ENCODE data around the gene DYNLT2. TPM values are rescaled to one million over a fixed set of nuclear protein-coding genes. Genes with fewer than 3 reads are reported as not detected.

The DYNLT2 gene
- total and polyA plus RNA-seq, 2 of the 13 experiments (the other 11 are each of a cell fraction or from before 2014, with no cell fraction given): 2.1 to 4.3 TPM

DNA sequence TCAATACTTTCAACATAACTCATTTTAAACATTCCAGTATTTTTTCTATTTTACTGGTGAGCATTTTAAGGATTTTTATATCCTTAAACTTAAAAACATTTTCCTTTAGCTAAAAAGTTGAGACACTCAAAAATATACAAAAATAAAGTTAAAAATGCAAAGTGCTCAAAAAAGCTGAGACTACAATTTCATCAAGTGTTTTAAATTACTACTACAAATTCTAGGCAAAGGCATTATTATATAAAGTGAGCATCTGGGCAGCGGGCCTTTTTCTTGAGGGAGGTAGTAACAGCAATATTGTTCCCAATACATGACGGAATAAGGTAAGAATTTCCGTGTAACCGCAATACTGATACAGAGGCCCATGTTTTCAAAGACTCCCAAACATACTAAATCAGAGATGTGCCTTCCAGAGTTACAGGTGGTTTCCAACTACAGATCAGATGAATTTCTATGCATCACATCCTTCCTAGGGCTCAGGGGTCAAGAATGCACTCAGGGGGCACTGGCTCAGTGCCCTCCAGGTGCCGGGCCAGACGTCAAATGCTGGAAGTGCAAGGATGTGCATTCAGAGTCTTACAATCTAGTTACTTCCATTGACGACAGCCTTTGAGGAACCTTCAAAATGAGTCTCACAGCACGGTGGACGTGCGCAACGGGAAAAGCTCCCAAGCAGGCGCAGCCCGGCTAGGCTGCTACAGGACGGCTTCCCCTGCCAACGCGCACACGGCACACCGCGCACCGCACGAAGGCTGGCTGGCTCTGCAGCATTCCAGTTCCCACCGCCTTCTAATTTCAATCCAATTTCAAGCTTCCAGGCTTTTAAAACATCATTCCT, 28.8 kb downstream of the DYNLT2 start (continued):
- TF ChIP-seq, protein P1, sequence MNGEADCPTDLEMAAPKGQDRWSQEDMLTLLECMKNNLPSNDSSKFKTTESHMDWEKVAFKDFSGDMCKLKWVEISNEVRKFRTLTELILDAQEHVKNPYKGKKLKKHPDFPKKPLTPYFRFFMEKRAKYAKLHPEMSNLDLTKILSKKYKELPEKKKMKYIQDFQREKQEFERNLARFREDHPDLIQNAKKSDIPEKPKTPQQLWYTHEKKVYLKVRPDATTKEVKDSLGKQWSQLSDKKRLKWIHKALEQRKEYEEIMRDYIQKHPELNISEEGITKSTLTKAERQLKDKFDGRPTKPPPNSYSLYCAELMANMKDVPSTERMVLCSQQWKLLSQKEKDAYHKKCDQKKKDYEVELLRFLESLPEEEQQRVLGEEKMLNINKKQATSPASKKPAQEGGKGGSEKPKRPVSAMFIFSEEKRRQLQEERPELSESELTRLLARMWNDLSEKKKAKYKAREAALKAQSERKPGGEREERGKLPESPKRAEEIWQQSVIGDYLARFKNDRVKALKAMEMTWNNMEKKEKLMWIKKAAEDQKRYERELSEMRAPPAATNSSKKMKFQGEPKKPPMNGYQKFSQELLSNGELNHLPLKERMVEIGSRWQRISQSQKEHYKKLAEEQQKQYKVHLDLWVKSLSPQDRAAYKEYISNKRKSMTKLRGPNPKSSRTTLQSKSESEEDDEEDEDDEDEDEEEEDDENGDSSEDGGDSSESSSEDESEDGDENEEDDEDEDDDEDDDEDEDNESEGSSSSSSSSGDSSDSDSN (CRISPR knock-in tag; IDR thresholded peaks at IDR 0.05): peak; percentile 78
- TF ChIP-seq MIXL1 (CRISPR knock-in tag; IDR thresholded peaks at IDR 0.05) (no peak), TOPORS (CRISPR knock-in tag; IDR thresholded peaks at IDR 0.05) (no peak), GABPA (IDR thresholded peaks at IDR 0.05; ENCODE audit: low read depth, low read length) (no peak), GABPA (CRISPR knock-in tag; IDR thresholded peaks at IDR 0.05; ENCODE audit: low read depth) (no peak), RCOR2 (CRISPR knock-in tag; IDR thresholded peaks at IDR 0.05) (no peak), ZNF615 (CRISPR knock-in tag; IDR thresholded peaks at IDR 0.05; ENCODE audit: borderline replicate concordance) (no peak), ZBTB20 (CRISPR knock-in tag; IDR thresholded peaks at IDR 0.05; ENCODE audit: borderline replicate concordance, low read depth) (0 out of 2 replicates have a peak, but pooled peaks have one; percentile 40), ZNF3 (CRISPR knock-in tag; IDR thresholded peaks at IDR 0.05) (no peak), KLF12 (CRISPR knock-in tag; IDR thresholded peaks at IDR 0.05; ENCODE audit: borderline replicate concordance) (no peak), MTF2 (CRISPR knock-in tag; IDR thresholded peaks at IDR 0.05; ENCODE audit: borderline replicate concordance) (no peak), NR3C1 (CRISPR knock-in tag; IDR thresholded peaks at IDR 0.05) (no peak)
- TF ChIP-seq, protein P2, sequence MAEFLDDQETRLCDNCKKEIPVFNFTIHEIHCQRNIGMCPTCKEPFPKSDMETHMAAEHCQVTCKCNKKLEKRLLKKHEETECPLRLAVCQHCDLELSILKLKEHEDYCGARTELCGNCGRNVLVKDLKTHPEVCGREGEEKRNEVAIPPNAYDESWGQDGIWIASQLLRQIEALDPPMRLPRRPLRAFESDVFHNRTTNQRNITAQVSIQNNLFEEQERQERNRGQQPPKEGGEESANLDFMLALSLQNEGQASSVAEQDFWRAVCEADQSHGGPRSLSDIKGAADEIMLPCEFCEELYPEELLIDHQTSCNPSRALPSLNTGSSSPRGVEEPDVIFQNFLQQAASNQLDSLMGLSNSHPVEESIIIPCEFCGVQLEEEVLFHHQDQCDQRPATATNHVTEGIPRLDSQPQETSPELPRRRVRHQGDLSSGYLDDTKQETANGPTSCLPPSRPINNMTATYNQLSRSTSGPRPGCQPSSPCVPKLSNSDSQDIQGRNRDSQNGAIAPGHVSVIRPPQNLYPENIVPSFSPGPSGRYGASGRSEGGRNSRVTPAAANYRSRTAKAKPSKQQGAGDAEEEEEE (CRISPR knock-in tag; IDR thresholded peaks at IDR 0.05; ENCODE audit: borderline replicate concordance): no peak
- TF ChIP-seq, protein P3, sequence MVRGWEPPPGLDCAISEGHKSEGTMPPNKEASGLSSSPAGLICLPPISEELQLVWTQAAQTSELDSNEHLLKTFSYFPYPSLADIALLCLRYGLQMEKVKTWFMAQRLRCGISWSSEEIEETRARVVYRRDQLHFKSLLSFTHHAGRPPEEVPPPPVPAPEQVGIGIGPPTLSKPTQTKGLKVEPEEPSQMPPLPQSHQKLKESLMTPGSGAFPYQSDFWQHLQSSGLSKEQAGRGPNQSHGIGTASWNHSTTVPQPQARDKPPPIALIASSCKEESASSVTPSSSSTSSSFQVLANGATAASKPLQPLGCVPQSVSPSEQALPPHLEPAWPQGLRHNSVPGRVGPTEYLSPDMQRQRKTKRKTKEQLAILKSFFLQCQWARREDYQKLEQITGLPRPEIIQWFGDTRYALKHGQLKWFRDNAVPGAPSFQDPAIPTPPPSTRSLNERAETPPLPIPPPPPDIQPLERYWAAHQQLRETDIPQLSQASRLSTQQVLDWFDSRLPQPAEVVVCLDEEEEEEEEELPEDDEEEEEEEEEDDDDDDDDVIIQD (CRISPR knock-in tag; IDR thresholded peaks at IDR 0.05; ENCODE audit: low read depth): no peak
- TF ChIP-seq, protein P4, sequence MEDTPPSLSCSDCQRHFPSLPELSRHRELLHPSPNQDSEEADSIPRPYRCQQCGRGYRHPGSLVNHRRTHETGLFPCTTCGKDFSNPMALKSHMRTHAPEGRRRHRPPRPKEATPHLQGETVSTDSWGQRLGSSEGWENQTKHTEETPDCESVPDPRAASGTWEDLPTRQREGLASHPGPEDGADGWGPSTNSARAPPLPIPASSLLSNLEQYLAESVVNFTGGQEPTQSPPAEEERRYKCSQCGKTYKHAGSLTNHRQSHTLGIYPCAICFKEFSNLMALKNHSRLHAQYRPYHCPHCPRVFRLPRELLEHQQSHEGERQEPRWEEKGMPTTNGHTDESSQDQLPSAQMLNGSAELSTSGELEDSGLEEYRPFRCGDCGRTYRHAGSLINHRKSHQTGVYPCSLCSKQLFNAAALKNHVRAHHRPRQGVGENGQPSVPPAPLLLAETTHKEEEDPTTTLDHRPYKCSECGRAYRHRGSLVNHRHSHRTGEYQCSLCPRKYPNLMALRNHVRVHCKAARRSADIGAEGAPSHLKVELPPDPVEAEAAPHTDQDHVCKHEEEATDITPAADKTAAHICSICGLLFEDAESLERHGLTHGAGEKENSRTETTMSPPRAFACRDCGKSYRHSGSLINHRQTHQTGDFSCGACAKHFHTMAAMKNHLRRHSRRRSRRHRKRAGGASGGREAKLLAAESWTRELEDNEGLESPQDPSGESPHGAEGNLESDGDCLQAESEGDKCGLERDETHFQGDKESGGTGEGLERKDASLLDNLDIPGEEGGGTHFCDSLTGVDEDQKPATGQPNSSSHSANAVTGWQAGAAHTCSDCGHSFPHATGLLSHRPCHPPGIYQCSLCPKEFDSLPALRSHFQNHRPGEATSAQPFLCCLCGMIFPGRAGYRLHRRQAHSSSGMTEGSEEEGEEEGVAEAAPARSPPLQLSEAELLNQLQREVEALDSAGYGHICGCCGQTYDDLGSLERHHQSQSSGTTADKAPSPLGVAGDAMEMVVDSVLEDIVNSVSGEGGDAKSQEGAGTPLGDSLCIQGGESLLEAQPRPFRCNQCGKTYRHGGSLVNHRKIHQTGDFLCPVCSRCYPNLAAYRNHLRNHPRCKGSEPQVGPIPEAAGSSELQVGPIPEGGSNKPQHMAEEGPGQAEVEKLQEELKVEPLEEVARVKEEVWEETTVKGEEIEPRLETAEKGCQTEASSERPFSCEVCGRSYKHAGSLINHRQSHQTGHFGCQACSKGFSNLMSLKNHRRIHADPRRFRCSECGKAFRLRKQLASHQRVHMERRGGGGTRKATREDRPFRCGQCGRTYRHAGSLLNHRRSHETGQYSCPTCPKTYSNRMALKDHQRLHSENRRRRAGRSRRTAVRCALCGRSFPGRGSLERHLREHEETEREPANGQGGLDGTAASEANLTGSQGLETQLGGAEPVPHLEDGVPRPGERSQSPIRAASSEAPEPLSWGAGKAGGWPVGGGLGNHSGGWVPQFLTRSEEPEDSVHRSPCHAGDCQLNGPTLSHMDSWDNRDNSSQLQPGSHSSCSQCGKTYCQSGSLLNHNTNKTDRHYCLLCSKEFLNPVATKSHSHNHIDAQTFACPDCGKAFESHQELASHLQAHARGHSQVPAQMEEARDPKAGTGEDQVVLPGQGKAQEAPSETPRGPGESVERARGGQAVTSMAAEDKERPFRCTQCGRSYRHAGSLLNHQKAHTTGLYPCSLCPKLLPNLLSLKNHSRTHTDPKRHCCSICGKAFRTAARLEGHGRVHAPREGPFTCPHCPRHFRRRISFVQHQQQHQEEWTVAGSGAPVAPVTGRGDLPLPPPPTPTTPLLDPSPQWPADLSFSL (CRISPR knock-in tag; IDR thresholded peaks at IDR 0.05): no peak
- TF ChIP-seq, protein P5, sequence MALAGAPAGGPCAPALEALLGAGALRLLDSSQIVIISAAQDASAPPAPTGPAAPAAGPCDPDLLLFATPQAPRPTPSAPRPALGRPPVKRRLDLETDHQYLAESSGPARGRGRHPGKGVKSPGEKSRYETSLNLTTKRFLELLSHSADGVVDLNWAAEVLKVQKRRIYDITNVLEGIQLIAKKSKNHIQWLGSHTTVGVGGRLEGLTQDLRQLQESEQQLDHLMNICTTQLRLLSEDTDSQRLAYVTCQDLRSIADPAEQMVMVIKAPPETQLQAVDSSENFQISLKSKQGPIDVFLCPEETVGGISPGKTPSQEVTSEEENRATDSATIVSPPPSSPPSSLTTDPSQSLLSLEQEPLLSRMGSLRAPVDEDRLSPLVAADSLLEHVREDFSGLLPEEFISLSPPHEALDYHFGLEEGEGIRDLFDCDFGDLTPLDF (CRISPR knock-in tag; IDR thresholded peaks at IDR 0.05): no peak

Data from HepG2 (cell line).